Astrocyte (in vitro differentiated cells and primary cell): Measurements from ENCODE around the gene B4GALT4. TPM values are rescaled to one million over a fixed set of nuclear protein-coding genes. Genes with fewer than 3 reads are reported as not detected.

ENCODE experiments used
- DNase-seq: peaks from one replicate; pipeline ENCODE4 v3.0.0-alpha.2; 2010; ENCODE audit warnings: low read depth
- FAIRE-seq: peaks from 2 replicates; lab custom pipeline; 2011; peaks lifted over from hg19 to GRCh38; lab: Jason Lieb, UNC
- H2AFZ ChIP-seq: 2 replicates; pipeline ENCODE4 v1.6.0; 2012; ENCODE audit warnings: low read depth, low read length, inconsistent platforms
- H3K27ac ChIP-seq: 2 replicates; pipeline ENCODE4 v1.5.1; 2011; ENCODE audit warnings: low read depth, low read length, inconsistent platforms
- H3K27me3 ChIP-seq: 2 replicates; pipeline ENCODE4 v1.6.0; 2011; ENCODE audit warnings: low read length, inconsistent platforms; ENCODE audit not compliant: insufficient read depth
- H3K36me3 ChIP-seq: 2 replicates; pipeline ENCODE4 v1.5.1; 2011; ENCODE audit warnings: low read length, inconsistent platforms; ENCODE audit not compliant: insufficient read depth
- H3K4me1 ChIP-seq: 2 replicates; pipeline ENCODE4 v1.5.1; 2011; ENCODE audit warnings: low read length, inconsistent platforms; ENCODE audit not compliant: insufficient read depth
- H3K4me2 ChIP-seq: 2 replicates; pipeline ENCODE4 v1.6.0; 2012; ENCODE audit warnings: low read length, inconsistent platforms
- H3K4me3 ChIP-seq: 2 replicates; pipeline ENCODE4 v1.5.1; 2011; ENCODE audit warnings: low read depth, mild to moderate bottlenecking, low read length, inconsistent platforms; ENCODE audit not compliant: insufficient read depth
- H3K79me2 ChIP-seq: 2 replicates; pipeline ENCODE4 v1.6.0; 2012; ENCODE audit warnings: mild to moderate bottlenecking, low read length, inconsistent platforms; ENCODE audit not compliant: insufficient read depth
- H3K9ac ChIP-seq: 2 replicates; pipeline ENCODE4 v1.6.0; 2012; ENCODE audit warnings: mild to moderate bottlenecking, low read length, inconsistent platforms
- H3K9me3 ChIP-seq: 2 replicates; pipeline ENCODE4 v1.5.1; 2012; ENCODE audit warnings: low read depth, mild to moderate bottlenecking, low read length, inconsistent platforms; ENCODE audit not compliant: insufficient read depth
- H4K20me1 ChIP-seq: 2 replicates; pipeline ENCODE4 v1.6.0; 2012; ENCODE audit warnings: low read length, inconsistent platforms; ENCODE audit not compliant: insufficient read depth
- H3K27ac Mint-ChIP-seq: one replicate; pipeline ENCODE4 v1.8.0; 2021; ENCODE audit warnings: mild to moderate bottlenecking, mixed read lengths; ENCODE audit not compliant: unreplicated experiment
- H3K27me3 Mint-ChIP-seq: one replicate; pipeline ENCODE4 v1.8.0; 2021; ENCODE audit warnings: low read depth, mixed read lengths; ENCODE audit not compliant: unreplicated experiment
- H3K36me3 Mint-ChIP-seq: one replicate; pipeline ENCODE4 v1.8.0; 2021; ENCODE audit warnings: low read depth, mixed read lengths; ENCODE audit not compliant: unreplicated experiment
- H3K4me1 Mint-ChIP-seq: one replicate; pipeline ENCODE4 v1.8.0; 2021; ENCODE audit warnings: low read depth, mixed read lengths; ENCODE audit not compliant: unreplicated experiment
- H3K4me3 Mint-ChIP-seq: one replicate; pipeline ENCODE4 v1.8.0; 2021; ENCODE audit warnings: mild to moderate bottlenecking, moderate library complexity, mixed read lengths; ENCODE audit not compliant: unreplicated experiment
- H3K9me3 Mint-ChIP-seq: one replicate; pipeline ENCODE4 v1.8.0; 2021; ENCODE audit warnings: mild to moderate bottlenecking, mixed read lengths; ENCODE audit not compliant: unreplicated experiment
- CTCF ChIP-seq: IDR thresholded peaks from 2 replicates; pipeline ENCODE4 v1.5.1; 2011; ENCODE audit warnings: low read depth, mild to moderate bottlenecking, inconsistent platforms, low read length, moderate library complexity; ENCODE audit not compliant: insufficient read depth
- EZH2 ChIP-seq: IDR thresholded peaks from 2 replicates; pipeline ENCODE4 v1.6.1; 2012; ENCODE audit warnings: mild to moderate bottlenecking, low read length, inconsistent platforms; ENCODE audit not compliant: insufficient read depth
- total RNA-seq: library from RNA; stranded (reverse); gene quantifications from 2 replicates; pipeline ENCODE4 v1.2.1, GENCODE V29; 2021

Gene B4GALT4
- total RNA-seq, 1 donor from 2014 or later, result 36.7 TPM

- H3K4me3 Mint-ChIP-seq, result no peak overlapping the region
- no peak for FAIRE-seq
- H3K36me3 ChIP-seq, result no peaks in the 10 kb centered on the region
These were observed 48.9 kb downstream of the B4GALT4 start for GRCh38 chr3:119191800-119192199.

GRCh38 chr3:119187266-119187665 lies 53.4 kb downstream of the B4GALT4 start:
- Histone ChIP-seq H3K9ac (no peak overlapping the region), H3K9me3 (no peaks in the 10 kb centered on the region), H3K4me3 (no peak overlapping the region), H4K20me1 (no peaks in the 10 kb centered on the region), H3K27ac (no peak overlapping the region), H2AFZ (no peak overlapping the region), H3K79me2 (no peaks in the 10 kb centered on the region), H3K4me1 (peaks cover 10% of the 10 kb centered on the region), H3K36me3 (no peaks in the 10 kb centered on the region), H3K4me2 (no peak overlapping the region), H3K27me3 (no peaks in the 10 kb centered on the region)
- no peak for FAIRE-seq
- Mint-ChIP-seq H3K27ac (no peak overlapping the region), H3K4me3 (no peak overlapping the region), H3K36me3 (no peaks in the 10 kb centered on the region), H3K4me1 (peaks cover 5% of the 10 kb centered on the region), H3K9me3 (no peaks in the 10 kb centered on the region), H3K27me3 (no peaks in the 10 kb centered on the region)
- TF ChIP-seq EZH2, result no peak
- TF ChIP-seq CTCF, result no peak
- DNase-seq, result peak; percentile 37

More at GRCh38 chr3:119191800-119192199, 48.9 kb downstream of the B4GALT4 start:
- TF ChIP-seq EZH2 (no peak), CTCF (no peak)
- H3K9me3 Mint-ChIP-seq, result no peaks in the 10 kb centered on the region
- H3K27ac Mint-ChIP-seq, result no peak overlapping the region
- Histone ChIP-seq H2AFZ (no peak overlapping the region), H3K27me3 (no peaks in the 10 kb centered on the region), H3K9ac (no peak overlapping the region), H3K4me1 (peaks cover 15% of the 10 kb centered on the region), H3K9me3 (no peaks in the 10 kb centered on the region), H3K4me3 (no peak overlapping the region), H3K4me2 (no peak overlapping the region), H4K20me1 (no peaks in the 10 kb centered on the region), H3K79me2 (no peaks in the 10 kb centered on the region), H3K27ac (no peak overlapping the region)
- no peak for DNase-seq
- no peaks in the 10 kb centered on the region for H3K36me3 Mint-ChIP-seq
- H3K4me1 Mint-ChIP-seq, result peaks cover 21% of the 10 kb centered on the region
- H3K27me3 Mint-ChIP-seq, result no peaks in the 10 kb centered on the region

- Histone ChIP-seq H2AFZ (no peak overlapping the region), H3K9ac (no peak overlapping the region), H3K9me3 (no peaks in the 10 kb centered on the region), H3K4me3 (no peak overlapping the region), H3K27me3 (no peaks in the 10 kb centered on the region), H3K27ac (peak overlapping the region; percentile 46), H3K79me2 (no peaks in the 10 kb centered on the region), H3K4me1 (peaks cover 10% of the 10 kb centered on the region), H3K36me3 (no peaks in the 10 kb centered on the region), H4K20me1 (no peaks in the 10 kb centered on the region), H3K4me2 (peak overlapping the region; percentile 29)
- Mint-ChIP-seq H3K9me3 (no peaks in the 10 kb centered on the region), H3K27ac (no peak overlapping the region), H3K4me3 (no peak overlapping the region), H3K27me3 (no peaks in the 10 kb centered on the region), H3K36me3 (no peaks in the 10 kb centered on the region), H3K4me1 (peaks cover 5% of the 10 kb centered on the region)
- TF ChIP-seq CTCF, result no peak
- no peak for TF ChIP-seq EZH2
- FAIRE-seq (peak; percentile 97), DNase-seq (peak; percentile 92)
These were observed 55.7 kb downstream of the B4GALT4 start for GRCh38 chr3:119184796-119185570.
